Cardiac muscle cell (in vitro differentiated cells and primary cell): ENCODE measurements around the gene KRT36. TPM values are rescaled to one million over a fixed set of nuclear protein-coding genes. Genes with fewer than 3 reads are reported as not detected.

Experiments used
- DNase-seq, 2 donors: peaks; one replicate each; pipeline versions ENCODE4 v3.0.0 to v3.0.0-alpha.2; 2010 to 2017; ENCODE audit warnings: low read depth in 1 of 2, low spot score in 1 of 2
- H3K27ac ChIP-seq: fragments of 200-600 bp; sonication (generic); 2 replicates; pipeline ENCODE4 v1.5.1; 2016
- H3K27me3 ChIP-seq: fragments of 200-600 bp; sonication (generic); 2 replicates; pipeline ENCODE4 v1.6.0; 2016; ENCODE audit warnings: control low read depth
- H3K36me3 ChIP-seq: fragments of 200-600 bp; sonication (generic); 2 replicates; pipeline ENCODE4 v1.5.1; 2016; ENCODE audit warnings: control low read depth
- H3K4me1 ChIP-seq: fragments of 200-600 bp; sonication (generic); 2 replicates; pipeline ENCODE4 v1.8.1; 2017; ENCODE audit warnings: low read depth, mild to moderate bottlenecking, mixed run types
- H3K4me3 ChIP-seq: fragments of 200-600 bp; sonication (generic); 2 replicates; pipeline ENCODE4 v1.5.1; 2016; ENCODE audit warnings: mild to moderate bottlenecking
- H3K9me3 ChIP-seq: fragments of 200-600 bp; sonication (generic); 2 replicates; pipeline ENCODE4 v1.5.1; 2017; ENCODE audit warnings: low read depth, mild to moderate bottlenecking, control low read depth
- CTCF ChIP-seq: IDR thresholded peaks from 2 replicates; pipeline ENCODE4 v1.5.1; 2012; ENCODE audit warnings: low read depth, mild to moderate bottlenecking, low read length
- polyA plus RNA-seq: library from polyadenylated mRNA; unstranded; fragments of >200 nt; fragmentation: Nextera tagmentation; extraction: Ambion mirVana; gene quantifications from 2 replicates; pipeline ENCODE4 v1.2.1, GENCODE V29; 2016
- total RNA-seq: library from RNA; depleted of rRNA; stranded (reverse); fragments of >200 nt; gene quantifications from 2 replicates; pipeline ENCODE4 v1.2.3, GENCODE V29; 2016

The KRT36 gene
- total and polyA plus RNA-seq, 2 experiments from 2014 or later: not detected

- TF ChIP-seq CTCF: no peak
These were observed 20.7 kb upstream of the KRT36 start for GRCh38 chr17:41510251-41511065.

GRCh38 chr17:41507315-41507880 is 17.7 kb upstream of the KRT36 start:
- Histone ChIP-seq H3K4me1 (no peaks in the 10 kb centered on the region), H3K4me3 (no peak overlapping the region), H3K27ac (no peak overlapping the region), H3K27me3 (no peaks in the 10 kb centered on the region), H3K9me3 (no peaks in the 10 kb centered on the region), H3K36me3 (no peaks in the 10 kb centered on the region)
- DNase-seq: no peak
- no peak for TF ChIP-seq CTCF

More at GRCh38 chr17:41510251-41511065, 20.7 kb upstream of the KRT36 start:
- Histone ChIP-seq H3K4me1 (no peaks in the 10 kb centered on the region), H3K27ac (no peak overlapping the region), H3K27me3 (no peaks in the 10 kb centered on the region), H3K4me3 (no peak overlapping the region), H3K9me3 (no peaks in the 10 kb centered on the region), H3K36me3 (no peaks in the 10 kb centered on the region)
- no peak for DNase-seq

DNA sequence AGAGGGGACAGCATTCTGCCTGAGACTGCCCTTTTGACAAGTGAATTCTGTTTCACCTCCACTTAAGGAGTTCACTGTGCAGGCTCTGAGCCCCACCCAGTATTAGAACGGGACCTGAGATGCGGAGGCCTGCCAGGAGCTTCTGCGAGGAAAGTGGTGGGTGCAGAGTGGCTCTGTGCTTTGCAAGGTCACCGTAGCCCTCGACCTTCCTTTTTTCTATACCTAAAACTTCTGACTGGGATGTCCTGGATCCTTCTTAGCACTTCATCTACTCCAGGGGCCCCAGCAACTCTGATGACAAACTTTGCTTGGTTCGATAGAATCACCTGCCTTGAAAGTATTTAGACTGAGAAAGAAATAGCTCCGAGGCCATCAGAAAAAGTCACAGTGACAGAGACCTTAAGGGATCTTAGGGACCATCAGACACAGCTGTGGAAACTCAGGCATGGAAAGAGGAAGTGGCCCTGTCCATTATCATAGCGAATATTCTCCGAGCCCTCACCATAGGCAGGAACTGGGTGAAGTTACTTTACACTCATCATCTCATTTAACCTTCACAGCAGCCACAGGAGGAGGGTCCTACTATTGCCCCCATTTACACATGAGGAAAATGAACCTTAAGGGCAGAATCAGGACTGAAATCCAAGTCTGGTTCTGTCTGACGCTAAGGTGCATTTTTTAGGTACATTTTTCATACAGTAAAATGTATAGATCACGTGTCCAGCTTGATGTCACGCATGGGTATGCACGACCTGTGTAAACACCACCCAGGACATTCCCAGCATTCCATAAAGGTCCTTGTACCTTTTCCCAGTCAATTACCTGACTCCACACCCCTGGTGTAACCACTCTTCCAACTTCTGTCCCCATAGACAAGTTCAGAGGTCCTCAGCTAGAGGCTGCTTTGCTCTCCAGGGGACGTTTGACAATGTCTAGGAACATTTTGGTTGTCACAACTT is 16.4 kb upstream of the KRT36 start:
- Histone ChIP-seq H3K36me3 (no peaks in the 10 kb centered on the region), H3K4me3 (no peak overlapping the region), H3K27me3 (no peaks in the 10 kb centered on the region), H3K27ac (no peak overlapping the region), H3K9me3 (no peaks in the 10 kb centered on the region), H3K4me1 (no peaks in the 10 kb centered on the region)
- DNase-seq: no peak
- TF ChIP-seq CTCF: no peak

- Histone ChIP-seq H3K4me3 (no peak within 1 kb of the TSS), H3K4me1 (no peaks in the 10 kb centered on the region), H3K36me3 (no peaks in the 10 kb centered on the region), H3K9me3 (no peaks in the 10 kb centered on the region), H3K27ac (no peak within 1 kb of the TSS), H3K27me3 (no peaks in the 10 kb centered on the region)
- TF ChIP-seq CTCF: no peak
- no peak for DNase-seq
These were observed 15.5 kb upstream of the KRT36 start, which contains the start of gene KRT13 for GRCh38 chr17:41505007-41505808. KRT13 (minus strand) TSS chr17:41505612; CDS start chr17:41505550, 62 bp downstream.
